Frontal cortex (tissue), 4 donors: ENCODE data around the gene PPIH. TPM values are rescaled to one million over a fixed set of nuclear protein-coding genes. Genes with fewer than 3 reads are reported as not detected.
A peak's percentile ranks its signal among the peaks of the same experiment; 100 is the strongest.
"Not testable (repeated sequence)": the region's sequence is repeated elsewhere in the genome, so short reads cannot be mapped to it uniquely, and the experiment has no call there.

Experiments
- DNase-seq, 2 donors: peaks; one replicate each; pipeline ENCODE4 v3.0.0; 2012; ENCODE audit warnings: low spot score in 2 of 2
- FAIRE-seq: peaks from 2 replicates; lab custom pipeline; 2012; peaks lifted over from hg19 to GRCh38; lab: Jason Lieb, UNC
- total RNA-seq: library from RNA; depleted of rRNA; stranded (reverse); fragments of >200 nt; gene quantifications from one replicate; pipeline ENCODE4 v1.2.3, GENCODE V29; 2014
- donor health status: control.
- donor health status: control.
- donor health status: control.

PPIH gene
- total RNA-seq, 1 donor from 2014 or later = 17.9 TPM

- peak; percentile 63 for FAIRE-seq
- DNase-seq = peak; percentile 92 to 93
Measured at GRCh38 chr1:42681741-42682483, 23.7 kb downstream of the PPIH start, which contains the start of gene YBX1. TSS of gene YBX1 (plus strand) at chr1:42682418. CDS start at chr1:42682566, 148 bp downstream.

GRCh38 chr1:42682484-42682738 lies 24.2 kb downstream of the PPIH start:
- DNase-seq, FAIRE-seq: not testable (repeated sequence)

- DNase-seq = peak; percentile 71 to 78
- FAIRE-seq = no peak
Measured at GRCh38 chr1:42682739-42683531, 24.7 kb downstream of the PPIH start.

- DNase-seq = no peak
- FAIRE-seq = no peak
Measured at GRCh38 chr1:42684139-42684538, 25.9 kb downstream of the PPIH start.

GRCh38 chr1:42686418-42686817 lies 28.2 kb downstream of the PPIH start:
- no peak for FAIRE-seq

GRCh38 chr1:42689912-42690311 lies 31.7 kb downstream of the PPIH start:
- FAIRE-seq = no peak
- no peak for DNase-seq

More at GRCh38 chr1:42686418-42686817, 28.2 kb downstream of the PPIH start:
- no peak for DNase-seq

- no peak for FAIRE-seq
- DNase-seq = no peak
Measured at GRCh38 chr1:42690477-42691156, 32.4 kb downstream of the PPIH start.

- no peak for FAIRE-seq
- DNase-seq = no peak
Measured at GRCh38 chr1:42691157-42691498, 32.9 kb downstream of the PPIH start.

- no peak for DNase-seq
- no peak for FAIRE-seq
Measured at GRCh38 chr1:42692461-42692860, 34.2 kb downstream of the PPIH start.

GRCh38 chr1:42692911-42693310 lies 34.7 kb downstream of the PPIH start:
- no peak for DNase-seq
- no peak for FAIRE-seq

- no peak for DNase-seq
- no peak for FAIRE-seq
Measured at GRCh38 chr1:42698081-42698813, 40.0 kb downstream of the PPIH start.

GRCh38 chr1:42700006-42700405 lies 41.8 kb downstream of the PPIH start:
- FAIRE-seq = no peak

GRCh38 chr1:42703888-42704464 lies 45.8 kb downstream of the PPIH start:
- DNase-seq = no peak
- no peak for FAIRE-seq

More at GRCh38 chr1:42700006-42700405, 41.8 kb downstream of the PPIH start:
- no peak for DNase-seq

- not testable (repeated sequence) for FAIRE-seq, DNase-seq
Measured at GRCh38 chr1:42712808-42713207, 54.6 kb downstream of the PPIH start.

- DNase-seq (no peak), FAIRE-seq (no peak)
Measured at GRCh38 chr1:42713293-42713692, 55.1 kb downstream of the PPIH start.

- FAIRE-seq, DNase-seq: not testable (repeated sequence)
Measured at GRCh38 chr1:42714441-42714840, 56.2 kb downstream of the PPIH start.

GRCh38 chr1:42720868-42721267 lies 62.6 kb downstream of the PPIH start:
- no peak for DNase-seq
- FAIRE-seq = no peak

GRCh38 chr1:42721926-42722325 lies 63.7 kb downstream of the PPIH start:
- DNase-seq (no peak), FAIRE-seq (no peak)

- not testable (repeated sequence) for FAIRE-seq, DNase-seq
Measured at GRCh38 chr1:42722403-42722802, 64.2 kb downstream of the PPIH start.

GRCh38 chr1:42723511-42723910 lies 65.3 kb downstream of the PPIH start:
- DNase-seq (no peak), FAIRE-seq (no peak)
